MM.1S (cell line): ENCODE measurements around the gene GNAI3.

ENCODE experiments used
- DNase-seq: peaks from one replicate; pipeline ENCODE4 v3.0.0-alpha.2; 2015
- H2AFZ ChIP-seq: fragments of 300-600 bp; sonication (generic); 2 replicates; pipeline ENCODE4 v1.6.0; 2016; ENCODE audit warnings: antibody characterized with exemption, low read length
- H3F3A ChIP-seq: fragments of 300-600 bp; sonication (generic); 2 replicates; pipeline ENCODE4 v1.6.1; 2016; ENCODE audit warnings: mild to moderate bottlenecking, antibody characterized with exemption, low read length, moderate library complexity, mixed read lengths; ENCODE audit not compliant: insufficient read depth
- H3K27ac ChIP-seq: fragments of 300-600 bp; sonication (generic); 2 replicates; pipeline ENCODE4 v1.5.1; 2016; ENCODE audit warnings: mild to moderate bottlenecking, low read length
- H3K27me3 ChIP-seq: fragments of 300-600 bp; sonication (generic); replicated peaks from 2 replicates; pipeline ENCODE4 v1.6.0; 2016; ENCODE audit warnings: low read length; ENCODE audit not compliant: insufficient read depth
- H3K36me3 ChIP-seq: fragments of 300-600 bp; sonication (generic); replicated peaks from 2 replicates; pipeline ENCODE4 v1.6.1; 2016; ENCODE audit warnings: mild to moderate bottlenecking, low read length, mixed read lengths; ENCODE audit not compliant: insufficient read depth
- H3K4me1 ChIP-seq: fragments of 300-600 bp; sonication (generic); 2 replicates; pipeline ENCODE4 v1.6.1; 2016; ENCODE audit warnings: low read length, mixed read lengths
- H3K4me2 ChIP-seq: fragments of 300-600 bp; sonication (generic); 2 replicates; pipeline ENCODE4 v1.6.0; 2016; ENCODE audit warnings: low read depth, low read length
- H3K4me3 ChIP-seq: fragments of 300-600 bp; sonication (generic); 2 replicates; pipeline ENCODE4 v1.5.1; 2016; ENCODE audit warnings: low read length, mixed read lengths
- H3K79me2 ChIP-seq: fragments of 300-600 bp; sonication (generic); 2 replicates; pipeline ENCODE4 v1.6.1; 2016; ENCODE audit warnings: mixed run types, low read length, mixed read lengths
- H3K9ac ChIP-seq: fragments of 300-600 bp; sonication (generic); 2 replicates; pipeline ENCODE4 v1.6.1; 2016; ENCODE audit warnings: low read length, mixed read lengths
- H3K9me2 ChIP-seq: fragments of 300-600 bp; sonication (generic); replicated peaks from 2 replicates; pipeline ENCODE4 v1.6.1; 2016; ENCODE audit warnings: mild to moderate bottlenecking, low read length, mixed read lengths; ENCODE audit not compliant: insufficient read depth
- H3K9me3 ChIP-seq: fragments of 300-600 bp; sonication (generic); replicated peaks from 2 replicates; pipeline ENCODE4 v1.6.1; 2016; ENCODE audit warnings: mild to moderate bottlenecking, low read length, mixed read lengths; ENCODE audit not compliant: insufficient read depth
- H4K20me1 ChIP-seq: fragments of 300-600 bp; sonication (generic); 2 replicates; pipeline ENCODE4 v1.6.1; 2016; ENCODE audit warnings: mild to moderate bottlenecking, low read length, moderate library complexity, mixed read lengths; ENCODE audit not compliant: insufficient read depth
- EZH2 ChIP-seq: fragments of 300-600 bp; sonication (generic); optimal IDR thresholded peaks from 2 replicates; pipeline ENCODE3; 2017; ENCODE audit warnings: low read depth, mild to moderate bottlenecking, antibody characterized with exemption, low read length, mixed read lengths
- EZH2phosphoT487 ChIP-seq: fragments of 300-600 bp; sonication (generic); IDR thresholded peaks from 2 replicates; pipeline ENCODE4 v1.6.1; 2018; ENCODE audit warnings: antibody characterized with exemption, low read length
- TF ChIP-seq, protein P1 (sequence below): fragments of 300-600 bp; sonication (generic); IDR thresholded peaks from 2 replicates; pipeline ENCODE4 v1.5.1; 2016; ENCODE audit warnings: antibody characterized with exemption, low read length, mixed read lengths

GNAI3 gene

DNA sequence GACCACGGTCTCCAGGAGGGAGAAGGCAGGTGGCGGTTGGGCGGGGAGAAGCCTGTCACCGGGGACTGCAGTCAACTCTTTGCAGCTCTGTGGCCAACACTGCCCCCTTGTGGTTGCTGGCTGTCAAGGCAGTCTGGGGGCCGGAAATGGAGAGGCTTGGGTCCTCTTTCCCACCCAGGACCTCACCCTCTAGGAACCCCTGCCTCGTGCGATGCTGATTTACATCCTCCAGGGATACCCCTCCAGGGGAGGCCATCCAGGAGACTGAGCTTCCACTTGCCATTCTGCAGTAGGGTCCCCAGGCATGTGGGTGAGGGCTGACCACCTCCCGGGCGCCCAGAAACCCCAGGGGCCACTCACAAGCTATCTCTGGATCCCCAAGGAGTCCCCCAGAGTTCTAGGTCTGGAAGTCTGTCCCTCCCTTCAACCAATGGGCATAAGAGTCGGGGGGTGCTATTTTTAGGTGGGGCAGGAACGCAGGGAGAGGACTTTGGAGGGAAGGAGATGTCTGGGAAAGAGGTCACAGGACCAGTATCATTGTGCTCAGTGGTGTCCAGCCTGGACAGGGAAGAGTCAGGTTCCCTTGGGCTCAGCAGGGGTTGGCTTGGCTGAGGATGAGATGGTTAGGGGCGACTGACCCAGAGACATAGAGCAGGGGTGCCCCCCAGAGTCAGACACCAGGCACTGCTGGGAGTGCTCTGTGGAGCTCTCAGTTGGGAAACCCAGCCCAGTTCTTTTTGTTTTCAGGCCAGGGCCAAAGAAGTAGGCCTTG lies 15.9 kb upstream of the GNAI3 start:
- peak overlapping the region; percentile 37; the same call in 1 of the 2 replicates for H3K9ac ChIP-seq
- peak overlapping the region; percentile 99 for H2AFZ ChIP-seq
- H3F3A ChIP-seq, result no peaks in the 10 kb centered on the region
- DNase-seq, result peak; percentile 54
- H3K4me3 ChIP-seq, result peak overlapping the region; percentile 58
- no peaks in the 10 kb centered on the region for H3K4me1 ChIP-seq
- no peaks in the 10 kb centered on the region for H3K27me3 ChIP-seq
- no peaks in the 10 kb centered on the region for H3K36me3 ChIP-seq
- H3K4me2 ChIP-seq, result peak overlapping the region; percentile 93
- TF ChIP-seq EZH2phosphoT487 (no peak), EZH2 (no peak)
- TF ChIP-seq, protein P1, sequence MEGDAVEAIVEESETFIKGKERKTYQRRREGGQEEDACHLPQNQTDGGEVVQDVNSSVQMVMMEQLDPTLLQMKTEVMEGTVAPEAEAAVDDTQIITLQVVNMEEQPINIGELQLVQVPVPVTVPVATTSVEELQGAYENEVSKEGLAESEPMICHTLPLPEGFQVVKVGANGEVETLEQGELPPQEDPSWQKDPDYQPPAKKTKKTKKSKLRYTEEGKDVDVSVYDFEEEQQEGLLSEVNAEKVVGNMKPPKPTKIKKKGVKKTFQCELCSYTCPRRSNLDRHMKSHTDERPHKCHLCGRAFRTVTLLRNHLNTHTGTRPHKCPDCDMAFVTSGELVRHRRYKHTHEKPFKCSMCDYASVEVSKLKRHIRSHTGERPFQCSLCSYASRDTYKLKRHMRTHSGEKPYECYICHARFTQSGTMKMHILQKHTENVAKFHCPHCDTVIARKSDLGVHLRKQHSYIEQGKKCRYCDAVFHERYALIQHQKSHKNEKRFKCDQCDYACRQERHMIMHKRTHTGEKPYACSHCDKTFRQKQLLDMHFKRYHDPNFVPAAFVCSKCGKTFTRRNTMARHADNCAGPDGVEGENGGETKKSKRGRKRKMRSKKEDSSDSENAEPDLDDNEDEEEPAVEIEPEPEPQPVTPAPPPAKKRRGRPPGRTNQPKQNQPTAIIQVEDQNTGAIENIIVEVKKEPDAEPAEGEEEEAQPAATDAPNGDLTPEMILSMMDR, result peak; percentile 66
- no peak overlapping the region for H3K27ac ChIP-seq
- no peaks in the 10 kb centered on the region for H3K9me3 ChIP-seq
- H3K79me2 ChIP-seq, result no peaks in the 10 kb centered on the region
- H3K9me2 ChIP-seq, result no peaks in the 10 kb centered on the region
- H4K20me1 ChIP-seq, result no peaks in the 10 kb centered on the region

DNA sequence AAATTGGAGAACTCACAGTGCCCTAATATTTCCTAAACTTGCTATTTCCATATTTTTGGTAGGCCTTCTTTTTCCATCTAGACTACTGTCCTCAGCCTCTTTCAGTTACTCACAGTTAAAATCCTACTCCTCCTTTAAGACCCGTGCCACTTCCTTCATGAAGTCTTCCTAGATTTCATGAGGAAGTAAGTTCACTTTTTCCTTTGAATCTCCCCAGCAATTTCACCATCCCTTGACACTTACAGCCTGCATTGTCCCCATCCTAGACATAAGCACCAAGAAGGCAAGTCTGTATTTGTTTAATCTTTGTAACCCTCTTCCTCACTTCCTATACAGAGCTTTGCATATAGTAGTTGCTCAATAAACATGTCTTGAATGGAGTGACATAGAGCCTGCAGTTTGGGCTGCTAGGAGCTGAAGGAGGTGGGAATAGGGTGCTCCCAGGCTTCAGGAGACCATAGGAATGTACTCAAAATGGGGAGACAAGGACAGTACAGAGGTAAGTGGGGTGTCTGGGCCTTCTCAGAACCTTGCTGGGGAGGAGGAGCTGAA lies 14.0 kb upstream of the GNAI3 start:
- H3K9me2 ChIP-seq, result no peaks in the 10 kb centered on the region
- no peaks in the 10 kb centered on the region for H3K36me3 ChIP-seq
- no peaks in the 10 kb centered on the region for H4K20me1 ChIP-seq
- H3K4me3 ChIP-seq, result no peak overlapping the region
- no peak overlapping the region for H3K27ac ChIP-seq
- no peak overlapping the region for H2AFZ ChIP-seq
- H3K4me2 ChIP-seq, result no peak overlapping the region
- TF ChIP-seq EZH2, result no peak
- TF ChIP-seq EZH2phosphoT487, result no peak
- TF ChIP-seq, protein P1, result no peak
- no peaks in the 10 kb centered on the region for H3K4me1 ChIP-seq
- no peaks in the 10 kb centered on the region for H3K79me2 ChIP-seq
- no peaks in the 10 kb centered on the region for H3K27me3 ChIP-seq
- no peak for DNase-seq
- H3K9ac ChIP-seq, result no peak overlapping the region
- H3F3A ChIP-seq, result no peaks in the 10 kb centered on the region
- no peaks in the 10 kb centered on the region for H3K9me3 ChIP-seq

DNA sequence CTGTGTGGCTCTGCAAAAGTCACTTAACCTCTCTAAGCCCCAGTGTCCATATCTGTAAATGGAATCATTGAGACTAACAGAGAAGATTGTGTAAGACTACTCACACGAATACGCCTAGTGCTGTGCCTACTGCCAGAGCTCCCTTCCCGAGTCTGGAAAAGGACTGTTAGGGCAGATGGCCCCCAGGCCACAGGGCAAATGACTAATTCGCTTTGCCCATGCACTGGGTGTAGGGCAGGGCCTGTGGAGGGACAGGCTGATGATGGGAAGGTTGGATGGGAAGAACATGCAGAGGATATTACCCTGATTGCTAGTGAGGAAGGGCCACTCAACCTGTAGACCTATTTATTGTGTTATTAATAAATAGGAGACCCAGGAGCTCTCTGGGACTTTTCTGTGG lies 12.9 kb upstream of the GNAI3 start:
- H3K27ac ChIP-seq, result no peak overlapping the region
- no peak for DNase-seq
- H3K27me3 ChIP-seq, result no peaks in the 10 kb centered on the region
- H3K4me2 ChIP-seq, result peak overlapping the region; percentile 21; the same call in 1 of the 2 replicates
- no peaks in the 10 kb centered on the region for H3K9me2 ChIP-seq
- H3K36me3 ChIP-seq, result no peaks in the 10 kb centered on the region
- no peak overlapping the region for H3K4me3 ChIP-seq
- no peaks in the 10 kb centered on the region for H3K79me2 ChIP-seq
- no peak overlapping the region for H2AFZ ChIP-seq
- H3F3A ChIP-seq, result no peaks in the 10 kb centered on the region
- no peak overlapping the region for H3K9ac ChIP-seq
- TF ChIP-seq EZH2 (no peak), EZH2phosphoT487 (no peak)
- TF ChIP-seq, protein P1, result no peak
- H3K4me1 ChIP-seq, result no peaks in the 10 kb centered on the region
- H3K9me3 ChIP-seq, result no peaks in the 10 kb centered on the region
- H4K20me1 ChIP-seq, result no peaks in the 10 kb centered on the region
